OCI-LY7 (cell line): ENCODE measurements around the gene SLC38A5.

Source experiments
- CTCF ChIP-seq: fragments of 200-600 bp; sonication (generic); conservative IDR thresholded peaks from 2 replicates; pipeline ENCODE4 v1.5.1; 2014; ENCODE audit warnings: mild to moderate bottlenecking, antibody characterized with exemption, low read length, moderate library complexity, mixed read lengths
- EZH2phosphoT487 ChIP-seq: fragments of 200-600 bp; sonication (generic); IDR thresholded peaks from 2 replicates; pipeline ENCODE4 v1.6.1; 2018; ENCODE audit warnings: low read depth, borderline replicate concordance, mild to moderate bottlenecking, mixed run types, antibody characterized with exemption, low read length, moderate library complexity, mixed read lengths

- TF ChIP-seq CTCF (no peak), EZH2phosphoT487 (no peak)
These were observed 13.3 kb downstream of the SLC38A5 start for GRCh38 chrX:48456628-48457331.
